Measurements from ENCODE around the gene RYR1.

DNA sequence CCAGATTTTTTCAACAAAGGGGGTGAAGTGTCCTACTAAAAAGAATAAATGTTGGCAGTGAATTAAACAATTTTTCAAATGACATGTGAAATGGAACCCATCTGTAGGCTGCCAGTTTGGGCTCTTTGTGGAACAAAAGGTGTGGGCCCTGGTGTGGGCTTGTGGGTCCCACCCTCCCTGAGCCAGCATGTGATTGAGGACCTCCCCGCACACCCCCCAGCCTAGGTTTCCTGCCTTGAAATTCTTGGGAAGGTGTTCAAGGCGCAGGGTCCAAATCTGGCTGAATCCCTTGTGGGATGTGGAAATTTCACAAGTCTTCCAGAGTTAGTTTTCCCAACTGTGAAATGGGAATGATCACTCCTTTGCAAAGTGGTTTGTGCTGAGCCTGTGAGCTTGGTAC is 49.7 kb upstream of the RYR1 start:
- TF ChIP-seq CTCF (IDR thresholded peaks at IDR 0.05 in 2 of 3, conservative IDR thresholded peaks at IDR 0.05 in 1 of 3; ENCODE audit: control insufficient read depth in 2 of 3, extremely low read depth in 1 of 3, insufficient read depth in 1 of 3, low read depth in 3 of 3, low read length in 3 of 3) (no peak), BCLAF1 (IDR thresholded peaks at IDR 0.05) (no peak), EP300 (IDR thresholded peaks at IDR 0.05; ENCODE audit: borderline replicate concordance in 1 of 2, control insufficient read depth in 1 of 2, low read depth in 2 of 2, low read length in 2 of 2) (no peak), SREBF2 (IDR thresholded peaks at IDR 0.05; ENCODE audit: low read length) (no peak), BRCA1 (IDR thresholded peaks at IDR 0.05; ENCODE audit: low read depth, low read length) (no peak), ZNF384 (IDR thresholded peaks at IDR 0.05; ENCODE audit: borderline replicate concordance, low read depth, low read length) (no peak), YY1 (IDR thresholded peaks at IDR 0.05; ENCODE audit: low read depth, low read length) (no peak), ATF7 (IDR thresholded peaks at IDR 0.05; ENCODE audit: low read depth) (no peak), FOS (IDR thresholded peaks at IDR 0.05; ENCODE audit: borderline replicate concordance, extremely low read depth, insufficient read length) (no peak), MTA3 (IDR thresholded peaks at IDR 0.05; ENCODE audit: borderline replicate concordance, low read length) (no peak), CREB1 (IDR thresholded peaks at IDR 0.05; ENCODE audit: low read depth) (no peak), IKZF1 (conservative IDR thresholded peaks at IDR 0.05) (no peak), DPF2 (IDR thresholded peaks at IDR 0.05) (no peak)
- TF ChIP-seq, protein P1, sequence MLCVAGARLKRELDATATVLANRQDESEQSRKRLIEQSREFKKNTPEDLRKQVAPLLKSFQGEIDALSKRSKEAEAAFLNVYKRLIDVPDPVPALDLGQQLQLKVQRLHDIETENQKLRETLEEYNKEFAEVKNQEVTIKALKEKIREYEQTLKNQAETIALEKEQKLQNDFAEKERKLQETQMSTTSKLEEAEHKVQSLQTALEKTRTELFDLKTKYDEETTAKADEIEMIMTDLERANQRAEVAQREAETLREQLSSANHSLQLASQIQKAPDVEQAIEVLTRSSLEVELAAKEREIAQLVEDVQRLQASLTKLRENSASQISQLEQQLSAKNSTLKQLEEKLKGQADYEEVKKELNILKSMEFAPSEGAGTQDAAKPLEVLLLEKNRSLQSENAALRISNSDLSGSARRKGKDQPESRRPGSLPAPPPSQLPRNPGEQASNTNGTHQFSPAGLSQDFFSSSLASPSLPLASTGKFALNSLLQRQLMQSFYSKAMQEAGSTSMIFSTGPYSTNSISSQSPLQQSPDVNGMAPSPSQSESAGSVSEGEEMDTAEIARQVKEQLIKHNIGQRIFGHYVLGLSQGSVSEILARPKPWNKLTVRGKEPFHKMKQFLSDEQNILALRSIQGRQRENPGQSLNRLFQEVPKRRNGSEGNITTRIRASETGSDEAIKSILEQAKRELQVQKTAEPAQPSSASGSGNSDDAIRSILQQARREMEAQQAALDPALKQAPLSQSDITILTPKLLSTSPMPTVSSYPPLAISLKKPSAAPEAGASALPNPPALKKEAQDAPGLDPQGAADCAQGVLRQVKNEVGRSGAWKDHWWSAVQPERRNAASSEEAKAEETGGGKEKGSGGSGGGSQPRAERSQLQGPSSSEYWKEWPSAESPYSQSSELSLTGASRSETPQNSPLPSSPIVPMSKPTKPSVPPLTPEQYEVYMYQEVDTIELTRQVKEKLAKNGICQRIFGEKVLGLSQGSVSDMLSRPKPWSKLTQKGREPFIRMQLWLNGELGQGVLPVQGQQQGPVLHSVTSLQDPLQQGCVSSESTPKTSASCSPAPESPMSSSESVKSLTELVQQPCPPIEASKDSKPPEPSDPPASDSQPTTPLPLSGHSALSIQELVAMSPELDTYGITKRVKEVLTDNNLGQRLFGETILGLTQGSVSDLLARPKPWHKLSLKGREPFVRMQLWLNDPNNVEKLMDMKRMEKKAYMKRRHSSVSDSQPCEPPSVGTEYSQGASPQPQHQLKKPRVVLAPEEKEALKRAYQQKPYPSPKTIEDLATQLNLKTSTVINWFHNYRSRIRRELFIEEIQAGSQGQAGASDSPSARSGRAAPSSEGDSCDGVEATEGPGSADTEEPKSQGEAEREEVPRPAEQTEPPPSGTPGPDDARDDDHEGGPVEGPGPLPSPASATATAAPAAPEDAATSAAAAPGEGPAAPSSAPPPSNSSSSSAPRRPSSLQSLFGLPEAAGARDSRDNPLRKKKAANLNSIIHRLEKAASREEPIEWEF (IDR thresholded peaks at IDR 0.05; ENCODE audit: insufficient replicate concordance, low read depth, low read length): no peak
